Erythroblast (primary cell): ENCODE data around the gene DNAI1.

Experiments used
- DNase-seq, 2 experiments: peaks; one replicate each; lab custom pipeline; 2025; lab: John Stamatoyannopoulos, UW
- GATA1 ChIP-seq: IDR thresholded peaks from 2 replicates; pipeline ENCODE4 v1.6.1; 2011; ENCODE audit warnings: low read depth, mild to moderate bottlenecking, control low read depth, low read length, moderate library complexity
- POLR2A ChIP-seq: IDR thresholded peaks from 2 replicates; pipeline ENCODE4 v1.6.1; 2011; ENCODE audit warnings: mild to moderate bottlenecking, low read length

DNAI1 gene

DNA sequence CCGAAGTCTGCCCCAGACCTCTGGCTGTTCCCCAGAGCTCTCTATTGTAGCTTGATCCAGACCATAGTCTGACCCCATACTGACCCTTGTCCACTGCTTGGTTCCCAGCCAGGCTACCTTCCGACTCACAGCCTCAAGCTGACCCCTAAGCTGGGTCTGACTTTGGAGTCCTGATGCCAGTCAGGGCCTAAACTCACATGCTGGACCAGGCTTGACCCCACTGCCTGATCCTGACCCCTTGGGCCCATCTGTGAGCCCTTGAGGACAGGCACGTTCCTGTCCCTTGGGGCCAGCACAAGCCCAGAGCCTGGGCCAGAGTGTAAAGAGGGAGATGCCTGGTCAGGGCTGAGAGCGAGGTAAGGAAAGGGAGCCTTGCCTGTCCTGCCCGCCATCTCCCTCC, 96.9 kb downstream of the DNAI1 start:
- TF ChIP-seq POLR2A (no peak), GATA1 (no peak)
- no peak for DNase-seq

DNA sequence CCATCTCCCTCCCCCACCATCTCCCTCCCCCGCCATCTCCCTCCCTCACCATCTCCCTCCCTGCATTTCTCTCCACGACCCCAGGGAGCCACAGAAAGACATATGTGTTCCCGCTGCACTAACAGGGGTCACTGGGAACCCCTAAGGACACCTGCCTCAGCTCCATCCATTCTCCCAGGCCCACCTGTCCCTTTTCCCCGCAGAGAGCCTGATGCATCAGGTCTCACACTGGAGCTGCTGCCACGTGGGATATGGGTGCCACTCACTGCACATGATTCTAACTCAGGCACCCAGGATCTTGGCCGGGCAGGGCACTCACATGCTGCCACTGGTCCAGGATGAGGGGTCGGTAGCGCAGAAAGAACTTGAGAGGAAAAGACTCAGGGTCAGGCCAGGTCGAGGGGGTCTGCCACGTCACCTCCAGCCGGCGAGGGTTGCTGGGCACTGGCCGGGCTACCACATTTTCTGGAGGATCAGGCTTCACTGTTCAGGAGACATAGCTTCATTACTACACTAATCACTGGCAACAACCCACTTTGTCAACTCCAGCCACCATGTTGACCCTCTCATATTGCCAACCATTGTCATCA, 97.4 kb downstream of the DNAI1 start:
- DNase-seq, result no peak

DNA sequence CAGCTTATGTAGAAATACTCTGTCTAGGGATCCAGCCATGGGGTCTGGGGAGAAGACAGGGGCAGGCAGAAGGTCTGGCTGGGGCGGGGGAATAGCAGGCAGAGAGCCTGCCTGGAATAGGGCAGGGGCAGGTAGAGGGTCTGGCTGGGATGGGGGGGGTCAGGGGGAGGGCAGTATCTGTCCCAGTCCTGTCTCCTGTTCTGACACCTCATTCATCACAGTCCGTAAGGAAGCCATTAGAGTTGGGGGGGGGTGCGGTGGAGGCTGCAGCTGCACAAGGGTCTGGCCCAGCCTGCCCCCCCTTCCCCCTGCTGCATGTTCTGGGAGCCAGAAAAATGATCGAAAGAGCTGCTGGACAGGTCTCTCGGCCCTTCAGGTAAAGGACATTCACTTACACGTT, 98.3 kb downstream of the DNAI1 start:
- DNase-seq, result no peak
- TF ChIP-seq GATA1 (no peak), POLR2A (no peak)

More for the DNA sequence above, 97.4 kb downstream of the DNAI1 start:
- TF ChIP-seq GATA1 (no peak), POLR2A (no peak)

DNA sequence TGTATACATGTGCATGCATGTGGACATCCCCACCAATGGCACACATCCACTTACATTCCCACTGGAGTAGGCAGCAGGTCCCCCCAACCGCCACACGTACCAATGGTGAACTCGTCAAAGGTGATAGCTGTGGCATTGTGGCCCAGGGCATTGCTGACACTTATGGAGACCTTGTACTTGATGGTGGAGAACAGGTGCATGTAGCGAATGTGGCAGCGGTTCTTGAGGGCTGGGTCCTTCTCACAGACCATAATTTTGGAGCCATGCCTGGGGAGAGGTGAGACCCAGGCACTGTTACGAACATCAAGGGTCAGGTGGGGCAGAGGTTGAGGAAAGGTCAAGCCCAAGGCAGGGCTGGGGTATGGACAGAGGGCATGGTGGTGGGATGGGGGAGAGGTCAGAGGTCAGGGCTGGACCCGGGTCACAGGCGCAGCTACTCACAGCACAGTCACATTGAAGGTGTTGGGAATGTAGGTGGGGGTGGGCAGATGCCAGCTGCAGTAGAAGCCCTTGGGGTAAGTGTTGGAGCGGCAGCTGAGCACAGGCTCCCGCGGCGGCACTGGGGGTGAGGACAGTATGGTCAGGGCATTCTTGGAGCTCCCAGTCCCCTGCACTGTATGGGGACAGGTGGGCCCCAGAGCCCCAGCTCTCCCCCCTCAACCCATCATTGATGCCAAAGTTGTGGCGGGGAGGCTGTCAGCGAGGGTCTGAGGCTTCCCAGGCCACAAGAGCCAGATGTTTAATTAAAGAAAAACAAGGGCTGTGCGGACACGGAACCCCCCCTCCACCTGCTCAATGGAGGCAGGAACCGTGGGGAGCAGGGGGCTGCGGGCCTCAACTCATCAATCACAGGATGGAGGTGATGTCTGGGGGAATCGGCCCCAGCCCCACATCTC, 99.1 kb downstream of the DNAI1 start:
- no peak for DNase-seq
- no peak for TF ChIP-seq GATA1
- no peak for TF ChIP-seq POLR2A

DNA sequence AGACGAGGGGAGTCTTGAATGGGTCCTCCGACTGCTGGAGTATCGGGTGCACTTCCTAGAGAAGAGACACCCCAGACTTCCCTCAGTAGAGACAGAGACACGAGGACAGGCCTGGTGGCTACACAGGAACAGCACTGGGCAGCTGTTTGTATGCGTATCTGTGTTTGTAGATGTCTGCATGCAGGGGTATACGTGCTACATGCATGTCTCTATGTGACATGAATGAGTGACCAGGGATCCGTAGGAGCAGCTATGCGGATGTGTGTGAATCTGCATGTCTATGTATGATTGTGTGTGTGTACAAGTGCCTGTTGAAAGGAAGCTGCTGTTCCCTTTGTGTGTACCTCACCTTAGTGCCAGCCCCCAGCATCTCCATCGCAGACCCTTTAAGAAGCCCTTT, 99.8 kb downstream of the DNAI1 start:
- TF ChIP-seq POLR2A (no peak), GATA1 (no peak)
- no peak for DNase-seq

DNA sequence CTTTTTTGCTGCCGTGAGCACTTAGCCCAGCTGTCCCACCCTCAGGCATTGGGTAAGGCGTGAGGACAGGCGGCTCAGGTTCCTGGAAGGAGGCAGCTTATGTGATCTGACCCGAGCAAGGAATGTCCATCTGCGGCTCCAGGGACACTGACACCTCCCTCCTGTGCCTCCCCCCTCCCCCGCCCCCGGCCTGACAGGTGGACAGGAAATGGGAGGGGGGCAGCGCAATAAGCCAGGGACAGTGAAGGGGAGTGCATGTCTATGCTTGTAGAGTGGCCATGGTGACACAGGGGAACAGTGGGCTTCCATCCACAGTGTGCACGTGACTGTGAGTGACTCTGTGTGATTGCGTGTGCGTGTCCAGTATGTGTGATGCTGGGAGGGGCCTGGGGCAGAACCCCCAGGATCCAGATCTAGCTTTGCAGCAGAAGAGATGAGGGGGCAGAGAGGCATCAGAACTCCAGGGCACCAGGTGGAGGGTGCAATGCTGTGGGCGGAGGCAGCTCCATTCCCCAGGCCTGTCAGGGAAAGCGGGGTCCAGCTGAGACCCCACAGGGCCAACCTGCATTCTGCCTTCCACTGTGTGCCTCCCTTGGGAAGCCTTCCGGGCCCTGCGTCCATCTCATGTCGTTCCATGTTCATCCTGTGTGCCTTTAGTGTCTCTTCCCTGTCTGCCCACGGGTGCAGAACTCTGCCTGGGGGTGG, 100.5 kb downstream of the DNAI1 start:
- TF ChIP-seq GATA1 (no peak), POLR2A (no peak)
- DNase-seq, result no peak

DNA sequence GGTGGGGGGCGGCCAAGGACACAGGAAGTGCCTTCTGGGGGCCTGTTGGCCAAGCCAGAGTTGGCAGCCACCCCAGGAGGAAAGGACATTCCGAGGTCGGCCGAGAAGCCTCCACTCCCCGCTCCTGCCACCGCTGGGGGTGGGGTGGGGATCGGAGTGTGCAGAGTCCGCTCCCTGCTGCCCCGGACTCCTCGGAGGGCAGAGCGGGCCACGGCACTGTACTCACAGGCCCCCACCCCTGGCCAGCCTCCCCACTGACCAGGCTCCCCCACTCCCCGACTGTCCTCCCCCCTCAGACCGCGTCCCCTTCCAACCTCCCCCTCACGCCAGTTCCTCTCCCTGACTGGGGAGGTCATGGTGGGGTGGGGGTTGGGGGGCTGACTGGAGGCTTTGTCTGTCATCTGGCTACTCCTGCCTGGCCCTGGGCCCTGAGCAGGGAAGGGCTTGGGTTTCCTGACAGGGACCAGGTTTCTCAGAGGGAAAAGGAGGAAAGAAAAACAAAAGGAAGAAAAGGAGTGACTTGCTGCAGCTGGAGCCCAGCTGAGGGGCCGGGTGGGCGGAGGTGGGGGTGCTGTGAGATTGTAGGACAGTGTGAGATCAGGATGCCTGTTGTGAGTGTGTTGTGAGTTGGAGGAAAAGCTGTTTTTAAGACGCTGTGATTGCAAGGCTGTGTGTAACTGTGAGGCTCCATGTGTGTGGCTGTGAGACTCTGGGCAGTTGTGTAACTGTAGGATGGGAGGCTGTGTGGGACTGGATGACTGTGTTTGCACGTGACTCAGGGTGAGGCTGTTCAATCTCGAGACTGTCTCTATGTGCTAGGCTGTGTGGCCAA, 101.2 kb downstream of the DNAI1 start:
- no peak for DNase-seq
- TF ChIP-seq GATA1 (no peak), POLR2A (no peak)

DNA sequence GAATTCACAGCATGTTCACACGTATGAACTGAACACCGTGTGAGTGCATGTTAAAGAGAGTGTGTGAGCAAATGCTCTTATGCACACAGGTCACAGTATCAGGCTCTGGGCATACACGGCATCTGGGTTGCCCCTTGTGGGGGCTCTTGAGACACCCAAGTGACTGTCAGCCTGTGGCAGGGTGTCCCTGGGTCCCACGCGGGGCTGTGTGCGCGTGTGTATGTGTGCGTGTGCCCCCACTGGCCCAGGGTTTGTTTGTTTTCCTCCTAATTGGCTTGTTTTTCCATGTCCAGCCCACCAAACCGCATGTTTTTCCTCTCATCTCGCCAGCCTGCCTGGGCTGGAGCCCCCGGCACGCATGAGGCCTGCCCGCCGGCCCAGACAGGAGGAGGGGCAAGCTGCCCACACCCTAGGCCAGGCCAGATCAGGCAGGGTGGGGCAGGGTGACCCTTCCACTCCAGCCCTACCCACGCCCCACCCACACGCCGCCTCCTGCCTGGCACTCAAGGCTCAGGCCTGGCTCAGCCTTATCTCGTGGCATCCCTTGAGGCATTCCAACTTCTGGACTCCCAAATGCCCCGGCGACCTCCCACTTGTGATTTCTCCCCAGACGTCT, 102.1 kb downstream of the DNAI1 start:
- no peak for DNase-seq
- TF ChIP-seq GATA1, result no peak
- no peak for TF ChIP-seq POLR2A

DNA sequence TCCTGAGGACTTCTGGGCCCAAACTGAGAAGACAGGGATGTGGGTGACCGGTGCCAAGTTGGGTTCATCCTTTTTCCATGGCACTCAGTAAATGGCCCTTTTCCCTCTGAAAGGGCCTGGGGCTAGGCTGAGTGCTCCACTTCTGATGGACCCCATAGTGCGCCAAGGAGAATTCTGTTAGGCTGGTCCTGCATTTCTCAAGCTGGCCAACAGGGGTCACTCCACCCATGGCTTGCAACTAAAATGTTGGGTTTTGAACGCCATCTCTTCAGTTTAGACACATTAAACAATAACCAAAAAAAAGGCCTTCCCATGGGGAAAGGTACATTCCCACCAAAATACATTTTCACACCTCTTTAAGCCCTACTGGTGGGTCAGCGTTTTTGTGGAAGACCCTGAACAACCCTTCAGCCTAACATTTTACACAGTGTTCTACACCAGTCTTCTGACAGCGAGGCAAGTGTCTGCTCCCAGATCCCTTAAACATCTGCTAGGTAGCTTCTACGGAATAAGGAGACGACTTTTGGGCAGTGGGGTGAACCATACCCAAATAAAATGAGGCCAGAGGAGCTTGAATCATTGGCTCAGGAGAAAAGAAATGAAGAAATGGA, 103.6 kb downstream of the DNAI1 start:
- no peak for TF ChIP-seq POLR2A
- no peak for TF ChIP-seq GATA1
- DNase-seq, result peak; percentile 32 to 61

DNA sequence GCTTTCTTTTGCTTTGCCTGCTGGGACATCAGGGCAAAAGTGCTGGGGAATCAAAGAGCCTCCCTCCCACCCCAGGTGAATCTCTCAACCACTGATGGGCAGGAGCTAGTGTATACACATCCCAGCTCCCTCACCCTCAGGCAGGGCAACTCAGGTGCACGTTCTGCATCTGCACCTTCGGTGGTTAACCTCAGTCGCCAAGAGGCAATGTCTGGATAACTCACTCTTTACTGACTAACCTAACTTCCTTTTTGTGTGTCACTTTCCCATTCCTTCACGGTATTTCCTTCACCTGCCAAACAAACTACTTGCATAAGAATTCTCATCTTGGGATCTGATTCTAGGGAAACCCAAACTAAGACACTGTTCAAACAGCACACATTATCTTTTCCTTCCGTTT, 104.7 kb downstream of the DNAI1 start:
- DNase-seq, result no peak
- no peak for TF ChIP-seq POLR2A
- TF ChIP-seq GATA1, result no peak

DNA sequence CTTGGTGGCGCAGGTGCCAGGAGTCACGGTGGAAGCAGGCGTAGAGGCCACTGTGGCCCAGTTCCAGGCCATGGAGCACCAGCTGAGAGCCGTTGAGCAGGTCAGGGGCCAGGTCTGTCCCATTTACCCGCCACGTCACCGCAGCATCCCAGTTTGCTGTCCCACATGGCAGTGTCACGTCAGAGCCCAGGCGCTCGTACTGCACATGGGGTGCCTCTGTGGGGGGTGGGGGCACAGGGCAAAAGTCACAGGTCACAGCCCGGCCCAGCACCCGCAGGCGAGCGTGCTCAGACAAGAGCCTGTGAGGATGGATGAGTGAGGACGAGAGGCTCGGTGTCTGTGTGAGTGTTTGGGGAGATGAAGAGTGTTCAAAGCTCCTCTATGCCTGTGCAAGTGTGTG, 106.0 kb downstream of the DNAI1 start:
- no peak for DNase-seq
- TF ChIP-seq GATA1 (no peak), POLR2A (no peak)

DNA sequence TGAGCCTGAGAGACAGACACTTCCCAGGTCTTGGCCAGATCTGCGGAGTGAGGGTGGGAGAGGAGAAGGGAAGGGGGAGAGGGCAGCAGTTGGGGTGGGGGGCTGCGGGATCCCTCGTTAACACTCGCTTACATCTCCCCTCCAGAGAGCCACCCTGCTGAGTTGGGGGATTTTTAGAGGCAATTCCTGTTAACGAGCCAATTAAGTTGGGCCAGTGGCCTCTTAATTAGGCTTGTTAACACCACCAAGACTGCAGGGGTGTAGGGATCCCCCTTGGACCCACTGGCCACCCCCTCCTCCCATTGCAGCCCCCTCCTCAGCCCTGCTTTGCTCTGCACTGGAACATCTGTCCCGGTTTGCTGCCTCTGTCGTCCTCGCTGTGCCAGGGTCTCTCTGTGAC, 107.3 kb downstream of the DNAI1 start:
- TF ChIP-seq POLR2A, result no peak
- no peak for TF ChIP-seq GATA1
- DNase-seq, result no peak
